HG03039 (cell line): ENCODE measurements around the gene DOHH.

ENCODE experiments used
- ATAC-seq: cut with Tn5 transposase; IDR thresholded peaks from one replicate; pipeline ENCODE4 v1.9.1; 2021; ENCODE audit warnings: mild to moderate bottlenecking, moderate library complexity; ENCODE audit not compliant: unreplicated experiment

Gene DOHH

DNA sequence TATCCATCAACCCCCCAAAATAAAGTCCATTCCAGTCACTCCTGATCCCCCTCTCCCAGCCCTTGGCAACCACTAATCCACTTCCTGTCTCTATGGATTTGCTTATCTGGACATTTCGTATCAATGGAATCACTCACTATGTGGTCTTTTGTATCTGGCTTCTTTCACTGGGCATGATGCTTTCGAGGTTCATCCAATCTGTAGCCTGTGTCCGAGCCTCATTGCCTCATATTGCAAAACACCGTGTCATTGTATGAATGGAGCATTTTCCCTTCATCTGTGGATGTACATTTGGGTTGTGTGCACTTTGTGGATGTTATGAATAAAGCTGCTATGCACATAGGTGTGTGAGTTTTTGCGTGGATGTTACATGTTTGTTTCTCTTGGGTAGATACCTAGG lies 4.3 kb upstream of the DOHH start:
- ATAC-seq = no peak

- no peak for ATAC-seq
Measured at GRCh38 chr19:3503036-3503572, 2.6 kb upstream of the DOHH start.

DNA sequence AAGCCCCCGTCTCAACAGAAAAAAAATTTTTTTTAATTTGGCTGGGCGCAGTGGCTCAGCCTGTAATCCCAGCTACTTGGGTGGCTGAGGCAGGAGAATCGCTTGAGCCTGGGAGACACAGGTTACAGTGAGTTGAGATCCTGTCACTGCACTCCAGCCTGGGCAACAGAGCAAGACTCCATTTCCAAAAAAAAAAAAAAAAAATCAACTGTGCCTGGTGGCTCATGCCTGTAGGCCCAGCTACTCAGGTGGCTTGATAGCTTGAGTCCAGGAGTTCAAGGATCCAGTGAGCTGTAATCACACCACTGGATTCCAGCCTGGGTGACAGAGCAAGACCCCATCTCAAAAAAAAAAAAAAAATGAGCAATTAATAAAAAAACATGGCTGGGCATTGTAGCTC lies 1.3 kb upstream of the DOHH start:
- ATAC-seq = no peak

GRCh38 chr19:3499738-3500428 lies 591 bp downstream of the DOHH start:
- ATAC-seq = no peak

DNA sequence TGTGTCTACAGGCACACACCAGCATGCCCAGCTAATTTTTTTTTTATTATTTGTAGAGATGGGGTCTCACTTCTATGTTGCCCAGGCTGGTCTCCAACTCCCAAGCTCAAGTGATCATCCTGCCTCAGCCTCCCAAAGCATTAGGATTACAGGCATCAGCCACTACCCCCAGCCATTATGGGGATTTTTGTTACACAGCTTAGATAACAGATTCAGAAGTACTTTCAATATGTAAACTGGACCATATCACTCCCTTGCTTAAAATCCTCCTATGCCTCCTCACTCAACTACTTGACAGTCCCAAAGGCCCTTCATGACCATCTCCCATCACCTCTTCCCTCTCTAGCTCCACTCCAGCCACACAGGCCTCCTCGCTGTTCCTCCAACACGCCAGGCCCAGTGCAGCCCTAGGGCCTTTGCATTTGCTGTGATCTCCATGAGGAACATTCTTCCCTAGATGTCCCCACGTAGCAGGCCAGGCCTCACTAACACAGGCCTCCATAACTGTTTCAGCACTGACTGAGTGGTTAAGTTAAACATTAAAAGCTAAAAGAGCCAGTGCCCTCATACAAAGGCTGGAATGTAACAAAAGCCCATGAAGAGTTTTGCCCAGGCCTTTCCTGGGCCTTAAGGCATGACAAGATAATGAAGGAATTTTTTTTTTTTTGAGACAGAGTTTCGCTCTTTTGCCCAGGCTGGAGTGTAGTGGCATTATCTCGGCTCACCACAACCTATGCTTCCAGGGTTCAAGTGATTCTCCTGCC lies 2.5 kb downstream of the DOHH start:
- no peak for ATAC-seq

GRCh38 chr19:3496392-3497273 lies 3.8 kb downstream of the DOHH start:
- ATAC-seq = no peak

- no peak for ATAC-seq
Measured at GRCh38 chr19:3494559-3494958, 5.9 kb downstream of the DOHH start.

DNA sequence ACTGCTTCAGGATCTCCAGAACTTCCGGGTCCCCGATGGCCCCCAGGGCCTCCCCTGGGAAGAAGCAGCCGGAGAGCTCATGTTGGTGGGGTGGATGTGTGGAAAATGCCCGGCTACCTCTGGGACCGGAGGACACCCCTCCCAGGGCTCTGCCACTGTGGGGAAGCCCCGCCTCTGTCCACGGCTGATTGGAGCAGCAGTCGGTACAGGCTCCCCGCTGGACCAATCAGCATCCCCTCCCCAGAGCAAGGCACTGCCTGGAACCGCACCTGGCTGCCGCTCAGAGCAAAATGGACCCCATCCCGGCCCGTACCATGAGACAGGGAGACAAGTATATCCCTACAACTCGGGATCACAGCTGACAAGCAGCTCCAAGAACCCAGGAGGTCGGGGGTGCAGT lies 6.4 kb downstream of the DOHH start:
- no peak for ATAC-seq

DNA sequence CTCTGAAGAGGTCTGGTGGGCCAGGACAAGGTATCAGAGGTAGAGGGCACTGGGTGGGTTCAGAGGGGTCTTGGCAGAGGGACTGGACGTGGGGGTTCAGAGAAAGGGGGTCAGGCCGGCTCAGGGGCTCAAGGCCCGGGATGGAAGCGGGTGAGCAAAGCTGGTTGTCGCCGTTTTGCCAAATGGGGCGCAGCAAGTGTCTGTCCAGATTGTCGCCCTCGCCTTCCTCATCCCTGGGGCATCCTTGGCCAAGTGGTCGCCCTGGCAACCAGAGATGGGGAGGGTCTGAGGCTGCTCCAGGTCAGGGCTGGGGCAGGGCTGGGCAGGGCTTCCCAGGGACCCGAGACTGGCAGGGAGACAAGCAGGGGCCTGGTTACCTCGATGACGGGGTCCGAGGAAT lies 6.8 kb downstream of the DOHH start:
- ATAC-seq = no peak

DNA sequence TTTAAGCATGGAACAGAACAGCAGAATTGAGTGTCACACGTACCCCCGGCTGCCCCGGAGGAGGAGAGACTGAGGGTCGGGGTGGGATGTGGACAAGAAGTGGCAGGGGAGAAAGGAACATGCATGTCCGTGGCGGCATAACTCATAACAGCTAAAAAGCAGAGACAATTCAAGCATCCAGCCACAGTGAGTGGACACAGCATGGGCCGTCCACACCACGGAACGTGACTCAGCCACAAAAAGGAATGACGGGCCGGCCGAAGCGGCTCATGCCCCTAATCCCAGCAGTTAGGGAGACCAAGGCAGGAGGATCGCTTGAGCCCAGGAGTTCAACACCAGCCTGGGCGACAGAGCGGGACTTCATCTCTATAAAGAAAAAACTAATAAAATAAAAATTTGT lies 7.6 kb downstream of the DOHH start:
- ATAC-seq = no peak

DNA sequence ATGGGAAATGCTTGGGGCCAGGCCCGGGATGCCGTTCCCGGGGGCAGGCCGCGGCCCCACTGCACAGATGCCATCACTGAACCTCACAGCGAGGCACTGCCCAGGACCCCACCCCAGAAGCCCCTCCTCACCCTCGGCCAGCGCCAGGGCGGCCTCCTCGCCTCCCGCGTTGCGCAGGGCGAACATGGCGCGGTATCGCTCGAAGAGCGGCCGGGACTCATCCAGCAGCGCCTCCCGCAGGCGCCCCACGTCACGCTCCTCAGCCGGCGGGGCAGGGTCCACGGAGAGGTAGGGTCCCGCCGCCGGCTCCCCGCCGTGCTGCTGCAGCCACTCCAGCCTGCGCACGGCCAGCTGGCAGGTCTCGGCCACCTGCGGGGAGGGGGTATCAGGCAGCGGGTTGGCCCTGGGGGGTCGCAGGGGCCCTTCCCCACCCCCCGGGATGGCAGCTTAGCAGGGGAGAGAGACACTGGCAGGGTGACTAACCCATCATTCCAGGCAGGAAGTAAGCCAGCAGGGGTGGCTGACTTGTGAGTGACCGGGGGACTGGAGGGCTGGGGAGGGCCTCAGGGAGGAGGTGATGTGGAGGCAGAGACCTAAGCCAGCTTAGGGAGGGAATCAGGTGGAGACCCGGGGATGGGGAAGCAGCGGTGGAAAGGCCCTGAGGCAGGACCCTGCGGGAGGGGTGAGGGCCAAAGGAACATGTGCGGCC lies 8.2 kb downstream of the DOHH start:
- ATAC-seq = no peak

- ATAC-seq = no peak
Measured at GRCh38 chr19:3491396-3492119, 8.9 kb downstream of the DOHH start.

DNA sequence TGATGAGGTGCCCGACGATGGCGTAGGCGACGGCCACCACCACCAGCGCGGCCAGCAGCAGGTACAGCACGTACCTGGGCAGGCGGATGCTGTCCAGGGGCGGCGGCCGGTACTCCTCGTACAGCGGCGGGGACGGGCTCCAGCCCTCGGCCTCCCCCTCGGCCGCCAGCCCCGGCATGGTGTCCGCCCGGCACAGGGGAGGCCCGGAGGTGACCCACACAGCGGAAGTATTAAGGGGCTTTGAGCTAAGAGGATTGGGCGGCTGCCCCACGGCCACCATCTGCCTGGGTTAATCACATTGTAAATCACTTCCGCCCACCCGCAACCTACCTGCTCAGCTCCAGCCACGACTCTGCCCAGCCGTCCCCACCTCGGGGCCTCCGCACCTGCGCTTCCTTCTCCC lies 17.2 kb downstream of the DOHH start, which contains the start of gene SMIM44:
Gene SMIM44 (minus strand): TSS at position 216 of the 403 bp plus-strand sequence. CDS start 38 bp downstream, at position 178.
- ATAC-seq = no peak

DNA sequence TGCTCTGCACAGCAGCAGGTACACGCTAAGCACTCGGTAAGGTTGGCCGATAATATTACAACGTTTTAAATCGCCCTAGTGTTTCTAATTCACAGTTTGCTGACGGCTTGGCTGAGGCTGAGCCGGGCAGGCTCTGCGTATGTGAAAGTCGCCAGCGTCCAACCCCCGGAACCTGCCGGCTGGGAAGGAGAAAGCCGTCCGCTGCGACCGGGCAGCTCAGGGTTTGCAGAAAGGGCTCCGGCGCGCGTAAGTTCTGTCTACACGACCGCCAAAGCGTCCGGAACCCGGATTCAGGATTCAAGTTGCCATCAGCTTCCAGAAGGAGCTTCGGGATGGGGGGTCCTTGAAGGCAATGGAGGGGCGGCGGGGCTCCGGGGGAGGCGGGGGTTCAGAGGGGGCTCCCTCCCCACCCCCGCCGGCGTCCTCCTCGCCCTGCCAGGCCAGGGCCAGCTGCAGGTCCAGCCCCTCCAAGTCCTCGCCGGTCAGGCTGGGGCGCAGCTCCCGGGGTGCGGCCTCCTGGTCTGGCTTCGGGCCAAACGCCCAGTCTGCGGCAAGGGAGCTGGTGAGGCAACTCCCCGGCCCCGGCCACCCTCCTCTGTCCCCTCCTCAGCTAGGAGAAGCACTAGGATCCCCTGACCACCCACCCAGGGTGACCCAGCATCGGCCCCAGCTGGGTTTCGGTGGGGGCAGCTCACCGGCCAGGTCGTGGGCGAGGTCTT lies 17.8 kb downstream of the DOHH start:
- no peak for ATAC-seq

GRCh38 chr19:3481241-3482090 lies 19.0 kb downstream of the DOHH start:
- no peak for ATAC-seq

- no peak for ATAC-seq
Measured at GRCh38 chr19:3480383-3481091, 19.9 kb downstream of the DOHH start, which contains the start of gene SMIM24. TSS of gene SMIM24 (minus strand) at chr19:3480525. CDS start at chr19:3480463, 62 bp downstream.

- no peak for ATAC-seq
Measured at GRCh38 chr19:3479834-3480215, 20.6 kb downstream of the DOHH start.
